Measurements from ENCODE around the gene KSR1. TPM values are rescaled to one million over a fixed set of nuclear protein-coding genes. Genes with fewer than 3 reads are reported as not detected.

The KSR1 gene
- total and polyA plus RNA-seq, 2 of the 8 experiments (the other 6 are each of a cell fraction or from before 2014, with no cell fraction given), result 14.1 to 34.7 TPM

- H3K56ac ChIP-seq (replicated peaks; ENCODE audit: insufficient read length, low read depth, low read length), result no peak overlapping the region
- H3K9me3 ChIP-seq (ENCODE audit: insufficient read depth in 2 of 2, low read depth in 1 of 2, low read length in 1 of 2), result no peaks in the 10 kb centered on the region
- no peak overlapping the region for H4K5ac ChIP-seq (ENCODE audit: insufficient read length, low read depth, low read length)
- H3K14ac ChIP-seq (ENCODE audit: insufficient read length), result no peak overlapping the region
- H3K18ac ChIP-seq (ENCODE audit: extremely low read depth, low read length), result no peak overlapping the region
- FAIRE-seq (no peak), DNase-seq (ENCODE audit: low read depth in 1 of 2, low spot score in 2 of 2) (no peak)
- TF ChIP-seq SUZ12 (IDR thresholded peaks at IDR 0.05; ENCODE audit: low read length) (no peak), POLR2AphosphoS5 (IDR thresholded peaks at IDR 0.05; ENCODE audit: low read depth, low read length) (no peak), RAD21 (IDR thresholded peaks at IDR 0.05 in 1 of 2, conservative IDR thresholded peaks at IDR 0.05 in 1 of 2; ENCODE audit: low read depth in 2 of 2, low read length in 2 of 2) (no peak), RNF2 (IDR thresholded peaks at IDR 0.05; ENCODE audit: borderline replicate concordance, low read depth, low read length, missing control alignments, poor library complexity, severe bottlenecking) (no peak)
- TF ChIP-seq, protein P1, sequence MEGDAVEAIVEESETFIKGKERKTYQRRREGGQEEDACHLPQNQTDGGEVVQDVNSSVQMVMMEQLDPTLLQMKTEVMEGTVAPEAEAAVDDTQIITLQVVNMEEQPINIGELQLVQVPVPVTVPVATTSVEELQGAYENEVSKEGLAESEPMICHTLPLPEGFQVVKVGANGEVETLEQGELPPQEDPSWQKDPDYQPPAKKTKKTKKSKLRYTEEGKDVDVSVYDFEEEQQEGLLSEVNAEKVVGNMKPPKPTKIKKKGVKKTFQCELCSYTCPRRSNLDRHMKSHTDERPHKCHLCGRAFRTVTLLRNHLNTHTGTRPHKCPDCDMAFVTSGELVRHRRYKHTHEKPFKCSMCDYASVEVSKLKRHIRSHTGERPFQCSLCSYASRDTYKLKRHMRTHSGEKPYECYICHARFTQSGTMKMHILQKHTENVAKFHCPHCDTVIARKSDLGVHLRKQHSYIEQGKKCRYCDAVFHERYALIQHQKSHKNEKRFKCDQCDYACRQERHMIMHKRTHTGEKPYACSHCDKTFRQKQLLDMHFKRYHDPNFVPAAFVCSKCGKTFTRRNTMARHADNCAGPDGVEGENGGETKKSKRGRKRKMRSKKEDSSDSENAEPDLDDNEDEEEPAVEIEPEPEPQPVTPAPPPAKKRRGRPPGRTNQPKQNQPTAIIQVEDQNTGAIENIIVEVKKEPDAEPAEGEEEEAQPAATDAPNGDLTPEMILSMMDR (IDR thresholded peaks at IDR 0.05; ENCODE audit: control extremely low read depth in 1 of 3, insufficient read depth in 1 of 3, low read depth in 1 of 3, low read length in 3 of 3), result no peak
- H3K4me2 ChIP-seq (ENCODE audit: insufficient read depth in 1 of 2, low read depth in 2 of 2, low read length in 2 of 2), result no peak overlapping the region
- WGBS, 2 experiments (ENCODE audit: extremely low coverage in 1 of 2, insufficient coverage in 1 of 2, insufficient read length in 1 of 2, insufficient replicate concordance in 2 of 2, low coverage in 1 of 2, low lambda C conversion rate in 2 of 2, missing lambda C conversion rate in 1 of 2), result 97% methylated on average over 8 of the region's 8 CpGs; no CpG with 5 or more reads in 1 of the 2 experiments
- H3K23ac ChIP-seq (ENCODE audit: insufficient read length), result no peak overlapping the region
- no peak overlapping the region for H2BK15ac ChIP-seq (ENCODE audit: low read length)
- ChIA-PET POLR2A (ENCODE audit: partially characterized antibody) (no interaction called here), CTCF (ENCODE audit: partially characterized antibody) (interaction anchor here (1.1 to 18.4 kb wide), 6 partner anchors 8 to 216 kb away, joined by 3 to 338 read pairs (median 26); no protein-coding TSS in a partner anchor)
- H3K4ac ChIP-seq (replicated peaks; ENCODE audit: insufficient read length, low read depth, low read length), result no peak overlapping the region
- H3K23me2 ChIP-seq (ENCODE audit: low read depth, low read length), result no peaks in the 10 kb centered on the region
- H4K91ac ChIP-seq (replicated peaks; ENCODE audit: insufficient read length, low read length), result no peak overlapping the region
- H3K4me3 ChIP-seq (ENCODE audit: extremely low read depth in 1 of 4, insufficient read depth in 2 of 4, low read depth in 3 of 4, low read length in 4 of 4), result no peak overlapping the region
- no peaks in the 10 kb centered on the region for H3K79me1 ChIP-seq (ENCODE audit: low read depth, low read length)
- no peak overlapping the region for H3K9ac ChIP-seq (replicated peaks in 1 of 4; ENCODE audit: extremely low read depth in 1 of 4, low read depth in 3 of 4, low read length in 3 of 4)
- no peak overlapping the region for H2BK20ac ChIP-seq (ENCODE audit: low read length)
- no peak overlapping the region for H2AFZ ChIP-seq (ENCODE audit: low read length)
- no peak overlapping the region for H2BK5ac ChIP-seq (ENCODE audit: low read depth, low read length)
- H3K27ac ChIP-seq (ENCODE audit: low read depth, low read length), result no peak overlapping the region
- H4K20me1 ChIP-seq (replicated peaks in 1 of 2; ENCODE audit: control insufficient read depth in 1 of 2, insufficient read depth in 2 of 2, low read length in 2 of 2), result peaks cover 0 to 2% of the 10 kb centered on the region in 2 experiments
- no peaks in the 10 kb centered on the region for H3K4me1 ChIP-seq (replicated peaks in 1 of 4; ENCODE audit: control insufficient read depth in 3 of 4, insufficient read depth in 4 of 4, low read length in 3 of 4)
- H3K79me2 ChIP-seq (ENCODE audit: control insufficient read depth in 1 of 2, insufficient read depth in 2 of 2, low read length in 2 of 2), result no peaks in the 10 kb centered on the region
- H2AK5ac ChIP-seq (ENCODE audit: low read depth, low read length), result no peak overlapping the region
- H4K8ac ChIP-seq (ENCODE audit: extremely low read depth, insufficient read depth, low read length), result no peak overlapping the region
- no peak overlapping the region for H2BK120ac ChIP-seq (replicated peaks; ENCODE audit: low read depth, low read length)
- H3K27me3 ChIP-seq (replicated peaks in 1 of 4; ENCODE audit: control insufficient read depth in 3 of 4, extremely low read depth in 1 of 4, insufficient read depth in 3 of 4, low read length in 3 of 4), result no peaks in the 10 kb centered on the region
- H3K36me3 ChIP-seq (ENCODE audit: control insufficient read depth in 2 of 4, insufficient read depth in 4 of 4, low read length in 3 of 4), result no peaks in the 10 kb centered on the region
- H2BK12ac ChIP-seq (ENCODE audit: low read depth, low read length), result no peak overlapping the region
Observed at GRCh38 chr17:27663936-27664605, 207.8 kb downstream of the KSR1 start.

Measured in H1 (cell line).